ENCODE measurements around the gene SERPINA1. TPM values are rescaled to one million over a fixed set of nuclear protein-coding genes. Genes with fewer than 3 reads are reported as not detected.
A peak's percentile ranks its signal among the peaks of the same experiment; 100 is the strongest.

The SERPINA1 gene
- total RNA-seq, 1 donor from 2014 or later, result 15.6 TPM

DNA sequence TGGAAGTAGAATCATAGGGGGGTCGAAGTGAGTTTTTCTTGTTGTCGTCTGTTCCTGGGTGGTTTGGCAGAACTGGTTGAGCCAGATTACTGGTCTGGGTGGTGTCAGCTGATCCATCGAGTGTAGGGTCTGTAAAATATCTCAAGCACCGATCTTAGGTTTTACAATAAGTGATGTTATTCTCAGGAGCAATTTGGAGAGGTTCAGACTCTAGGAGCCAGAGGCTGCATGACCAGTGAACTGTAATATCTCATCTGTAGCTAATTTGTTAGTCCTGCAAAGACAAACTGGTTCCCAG lies 9.7 kb upstream of the SERPINA1 start:
- peak; percentile 41 for DNase-seq (ENCODE audit: low spot score)

DNA sequence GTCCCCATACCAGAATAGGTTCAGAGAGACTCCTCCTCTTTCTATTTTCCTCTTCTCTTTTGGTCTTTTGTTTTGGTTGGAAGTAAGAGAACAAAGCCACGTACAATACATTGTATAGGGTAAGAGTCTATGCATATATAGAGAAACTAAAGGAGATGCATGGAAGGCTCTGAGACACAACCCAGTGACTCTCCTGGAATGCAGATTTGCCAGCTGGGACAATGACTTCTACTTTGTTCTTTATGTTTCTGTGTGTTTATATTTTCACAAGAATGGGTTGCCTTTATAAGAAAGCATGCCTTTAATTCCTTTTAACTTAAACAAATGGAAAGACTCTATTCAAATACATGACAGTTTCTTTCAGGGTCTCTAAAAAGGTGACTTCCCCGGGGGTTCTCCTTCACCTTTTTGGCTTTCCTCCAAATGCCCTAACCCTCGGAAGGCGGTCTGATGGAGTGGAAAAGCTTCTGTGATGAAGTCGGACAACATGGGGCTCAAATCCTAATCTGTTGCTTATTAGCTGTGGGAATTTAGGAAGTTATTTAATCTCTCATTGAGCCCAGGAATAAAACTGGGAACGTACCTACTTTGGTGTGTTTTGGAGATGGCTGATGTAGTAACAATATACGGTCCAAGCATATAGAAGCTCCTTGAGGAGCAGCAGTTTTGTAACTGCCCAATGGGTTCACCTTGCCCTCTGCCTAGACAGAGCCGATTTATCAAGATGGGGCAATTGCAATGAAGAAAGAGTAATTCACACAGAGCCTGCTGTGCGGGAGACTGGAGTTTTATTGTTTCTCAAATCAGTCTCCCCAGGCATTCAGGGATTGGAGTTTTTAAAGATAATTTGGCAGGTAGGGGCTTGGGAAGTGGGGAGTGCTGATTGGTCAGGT lies 9.1 kb upstream of the SERPINA1 start:
- no peak for DNase-seq (ENCODE audit: low spot score)

DNA sequence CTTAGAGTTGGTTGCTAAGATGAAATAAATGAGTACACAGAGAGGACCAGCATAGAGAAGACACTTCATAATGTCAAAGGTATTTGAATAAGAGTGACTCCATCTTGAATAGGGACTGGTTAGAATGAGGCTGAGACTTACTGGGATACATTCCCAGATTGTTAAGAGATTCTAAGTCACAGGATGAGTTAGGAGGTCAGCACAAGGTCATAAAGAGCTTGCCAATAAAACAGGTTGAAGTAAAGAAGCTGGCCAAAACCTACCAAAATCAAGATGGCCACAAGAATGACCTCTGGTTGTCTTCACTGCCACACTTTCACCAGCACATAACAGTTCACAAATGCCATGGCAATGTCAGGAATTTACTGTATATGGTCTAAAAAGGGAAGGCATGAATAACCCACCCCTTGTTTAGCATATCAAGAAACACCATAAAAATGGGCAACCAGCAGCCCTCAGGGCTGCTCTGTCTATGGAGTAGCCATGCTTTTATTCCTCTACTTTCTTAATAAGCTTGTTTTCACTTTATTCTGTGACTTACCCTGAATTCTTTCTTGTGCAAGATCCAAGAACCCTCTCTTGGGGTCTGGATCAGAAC lies 8.3 kb upstream of the SERPINA1 start:
- no peak for DNase-seq (ENCODE audit: low spot score)

DNA sequence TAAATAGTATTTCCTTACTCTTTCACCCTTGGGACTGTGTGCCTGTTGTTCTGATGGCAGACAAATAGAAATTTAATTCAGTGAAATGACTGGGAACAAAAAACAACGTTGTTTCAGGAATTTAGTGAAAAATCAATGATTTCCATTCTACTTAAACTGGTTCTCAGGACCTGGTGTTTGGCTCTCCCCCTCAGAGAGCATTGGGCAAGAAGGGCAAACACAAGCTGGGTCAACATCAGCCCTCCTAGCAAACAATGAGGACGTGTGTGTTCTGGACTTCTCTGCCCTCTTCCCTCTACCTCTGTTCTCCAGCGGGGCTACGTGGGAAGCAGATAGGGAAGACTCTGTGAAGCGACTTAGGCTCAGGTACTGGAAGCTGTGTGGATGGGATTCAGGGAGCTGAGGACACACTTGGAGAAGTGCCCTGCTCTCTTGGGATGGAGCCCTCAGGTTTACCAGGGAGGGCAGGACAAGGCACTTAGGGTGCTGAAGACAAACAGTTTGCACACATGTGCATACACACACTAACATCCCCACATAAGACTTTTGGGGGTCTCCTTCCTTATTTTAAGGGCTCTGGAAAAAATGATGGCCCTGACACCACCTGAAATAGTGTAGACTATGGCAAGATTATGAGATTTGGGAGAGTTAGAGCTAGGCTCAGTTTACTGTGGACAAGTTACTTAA lies 7.6 kb upstream of the SERPINA1 start:
- no peak for DNase-seq (ENCODE audit: low spot score)

DNA sequence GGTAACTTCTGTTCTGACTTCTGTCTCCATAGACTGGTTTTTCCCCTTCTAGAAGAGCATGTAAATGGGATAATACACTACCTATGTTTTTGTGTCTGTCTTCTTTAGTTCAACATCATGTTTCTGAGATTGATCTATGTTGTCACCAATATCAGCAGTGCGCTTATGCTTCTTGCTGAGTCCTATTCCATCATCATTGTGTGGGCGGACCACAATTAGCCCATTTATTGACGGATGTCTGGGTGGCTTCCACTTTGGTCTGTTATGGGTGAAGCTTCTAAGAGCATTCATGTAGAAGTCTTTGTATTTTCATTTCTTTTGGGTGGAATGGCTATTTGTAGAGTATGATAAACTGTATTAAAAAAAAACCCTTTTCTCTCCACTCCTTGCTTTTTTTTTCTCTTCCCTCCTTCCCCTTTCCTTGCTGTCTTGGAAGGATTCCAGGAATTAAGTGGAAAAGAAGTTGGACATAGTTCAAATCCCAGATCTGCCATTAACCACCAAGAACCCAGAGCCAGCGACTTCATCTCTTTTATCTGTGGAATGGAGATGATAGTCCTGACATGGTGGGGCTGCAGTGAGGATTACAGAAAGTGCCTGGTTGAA lies 7.0 kb upstream of the SERPINA1 start:
- DNase-seq (ENCODE audit: low spot score), result no peak

DNA sequence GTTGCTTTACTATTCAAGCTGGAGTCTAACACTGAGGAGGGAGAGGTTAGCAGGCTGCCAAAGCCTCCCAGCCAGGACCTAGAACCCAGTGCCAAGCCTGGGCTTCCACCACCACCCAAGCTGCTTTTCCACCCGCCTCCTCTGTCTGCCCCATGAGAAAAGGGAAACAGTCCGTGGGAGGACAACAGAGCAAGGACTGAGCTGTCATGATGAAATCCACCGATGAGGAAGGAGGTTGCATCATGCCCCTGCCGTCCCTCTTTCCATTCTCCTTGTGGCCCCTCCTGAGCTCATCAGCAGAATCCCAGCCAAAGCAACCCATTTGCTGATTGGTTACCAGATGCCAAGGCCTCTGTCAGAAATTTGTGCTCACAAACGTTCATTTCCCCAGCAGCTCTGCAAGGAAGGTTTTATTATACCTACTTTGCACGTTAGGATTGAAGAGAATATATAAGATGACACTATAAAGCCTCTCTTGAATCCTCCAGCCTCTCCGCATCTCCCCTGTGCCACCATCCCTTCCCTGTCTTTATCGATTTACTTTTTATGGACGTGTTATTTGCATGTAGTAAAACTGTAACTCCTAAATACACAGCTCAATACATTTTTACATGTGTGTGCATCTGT lies 6.3 kb upstream of the SERPINA1 start:
- peak; percentile 46 for DNase-seq (ENCODE audit: low spot score)

DNA sequence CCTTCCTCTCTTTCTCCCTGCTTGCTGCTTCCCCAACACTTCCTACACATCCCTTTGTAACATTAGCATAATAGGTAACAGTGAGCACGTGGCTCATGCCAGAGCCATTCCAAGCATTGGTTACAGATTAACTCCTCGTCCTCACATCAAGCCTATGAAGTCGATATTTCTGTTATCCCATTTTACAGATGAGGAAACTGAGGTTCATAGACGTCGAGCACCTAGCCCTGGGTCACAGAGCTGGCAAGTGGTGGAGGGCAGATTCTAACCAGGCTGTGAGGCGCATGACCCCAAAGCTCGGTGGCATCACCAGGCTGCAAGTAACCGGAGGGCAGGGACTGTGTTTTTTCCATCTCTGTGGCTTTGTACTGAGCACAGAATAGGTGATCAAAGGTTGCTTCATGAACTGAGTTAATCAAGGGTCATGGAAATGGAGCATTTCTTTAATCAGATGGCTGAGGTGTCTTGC lies 5.7 kb upstream of the SERPINA1 start:
- DNase-seq (ENCODE audit: low spot score), result no peak

DNA sequence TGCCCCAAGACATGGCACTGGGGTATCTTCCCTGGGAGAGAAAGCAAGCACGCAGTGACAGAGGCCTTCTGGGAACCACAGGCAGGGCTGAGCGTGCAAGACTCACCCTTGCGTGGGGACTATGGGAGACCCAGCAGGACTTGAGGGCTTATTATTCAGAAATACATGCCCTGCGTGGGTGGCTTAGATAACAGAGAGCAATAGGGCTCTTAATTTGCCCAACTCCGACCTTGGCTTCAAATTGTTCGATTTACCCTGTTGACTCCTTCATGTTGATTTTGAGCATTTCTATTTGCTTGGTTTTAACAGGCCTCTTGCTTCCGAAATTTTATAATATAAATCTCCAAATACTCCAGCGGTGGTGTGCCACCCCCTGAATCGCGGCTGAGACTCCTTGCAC lies 5.1 kb upstream of the SERPINA1 start:
- DNase-seq (ENCODE audit: low spot score), result no peak

DNA sequence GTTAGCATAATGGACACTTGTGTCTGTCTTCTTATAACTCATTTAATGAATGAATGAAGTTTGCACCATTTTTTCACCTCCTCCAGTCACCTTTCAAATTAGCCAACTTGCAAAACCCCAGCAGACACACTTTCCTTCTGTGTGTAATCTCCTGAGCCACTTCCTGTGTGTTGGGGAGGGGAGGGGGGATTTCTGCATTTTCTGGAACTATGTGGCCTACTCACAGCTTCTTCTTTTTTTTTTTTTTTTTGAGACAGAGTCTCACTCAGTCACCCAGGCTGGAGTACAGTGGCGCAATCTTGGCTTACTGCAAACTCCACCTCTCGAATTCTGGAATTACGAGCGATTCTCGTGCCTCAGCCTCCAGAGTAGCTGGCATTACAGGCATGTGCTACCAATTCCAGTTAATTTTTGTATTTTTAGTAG lies 4.1 kb upstream of the SERPINA1 start:
- DNase-seq (ENCODE audit: low spot score), result peak; percentile 41

DNA sequence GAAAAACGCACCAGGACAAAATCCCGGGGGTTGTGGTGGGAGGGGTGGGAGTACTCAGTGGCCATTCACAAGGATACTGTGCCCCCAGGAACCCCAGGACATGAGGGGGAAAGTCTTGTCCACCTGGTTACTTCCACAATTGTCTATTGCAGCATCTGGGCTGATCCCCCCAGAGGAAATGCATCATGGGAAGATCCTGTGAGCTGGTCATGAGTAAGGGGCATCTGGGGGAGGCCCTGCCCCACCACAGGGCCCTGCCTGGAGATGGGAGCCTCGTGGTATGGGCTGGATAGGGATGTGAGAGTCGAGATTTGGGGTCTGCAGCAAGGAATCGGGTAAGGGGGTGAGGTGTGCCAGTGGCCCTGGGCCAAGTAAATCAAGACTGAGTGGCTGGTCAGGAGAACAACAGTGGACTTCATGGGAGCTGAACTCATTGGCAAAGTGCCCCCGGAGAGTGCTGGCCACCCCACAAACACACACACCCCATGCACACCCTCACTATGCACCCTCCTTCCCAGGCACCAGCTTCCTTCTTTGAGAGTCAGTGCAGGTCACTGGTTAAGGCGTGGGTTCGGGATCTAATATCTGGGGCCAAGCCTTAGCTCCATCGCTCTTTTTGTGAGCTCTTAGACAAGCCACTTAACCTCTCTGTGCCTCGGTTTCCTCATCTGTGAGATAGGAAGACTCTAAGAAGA lies 3.0 kb upstream of the SERPINA1 start:
- DNase-seq (ENCODE audit: low spot score), result no peak

DNA sequence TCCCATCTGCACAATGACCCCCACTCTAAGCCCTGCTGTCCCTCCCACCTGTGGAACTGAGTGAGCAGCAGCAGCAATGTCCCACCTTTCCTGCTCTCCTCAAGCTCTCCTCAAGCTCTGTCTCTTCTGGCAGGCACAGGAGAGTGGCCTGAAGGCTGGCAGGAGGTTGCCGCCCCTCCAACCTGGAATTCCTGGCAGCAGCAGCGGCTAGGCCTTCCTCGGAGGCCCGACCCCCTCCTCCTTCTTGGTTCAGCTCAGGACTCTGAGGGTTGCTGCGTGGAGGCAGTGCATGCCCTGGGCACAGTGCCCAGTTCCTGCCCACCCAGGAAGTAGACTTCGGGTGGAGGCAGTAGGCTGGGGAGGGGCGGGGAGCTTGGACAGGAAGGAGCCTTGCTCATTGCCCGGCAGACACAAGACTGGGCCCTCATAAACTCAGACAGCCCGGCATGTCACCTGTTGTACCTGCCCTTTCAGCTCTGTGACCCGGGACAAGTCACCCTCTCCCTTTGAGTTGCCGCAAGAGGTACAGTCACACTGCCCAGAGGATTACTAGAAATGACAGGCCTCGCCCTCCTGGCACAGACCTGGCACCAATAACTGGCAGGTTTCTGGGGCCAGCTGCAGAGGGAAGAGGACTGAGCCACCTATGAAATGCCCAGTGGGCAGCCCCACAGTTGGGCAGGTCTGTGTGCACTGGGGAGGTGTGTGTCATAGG lies 2.1 kb upstream of the SERPINA1 start:
- DNase-seq (ENCODE audit: low spot score), result peak; percentile 31

DNA sequence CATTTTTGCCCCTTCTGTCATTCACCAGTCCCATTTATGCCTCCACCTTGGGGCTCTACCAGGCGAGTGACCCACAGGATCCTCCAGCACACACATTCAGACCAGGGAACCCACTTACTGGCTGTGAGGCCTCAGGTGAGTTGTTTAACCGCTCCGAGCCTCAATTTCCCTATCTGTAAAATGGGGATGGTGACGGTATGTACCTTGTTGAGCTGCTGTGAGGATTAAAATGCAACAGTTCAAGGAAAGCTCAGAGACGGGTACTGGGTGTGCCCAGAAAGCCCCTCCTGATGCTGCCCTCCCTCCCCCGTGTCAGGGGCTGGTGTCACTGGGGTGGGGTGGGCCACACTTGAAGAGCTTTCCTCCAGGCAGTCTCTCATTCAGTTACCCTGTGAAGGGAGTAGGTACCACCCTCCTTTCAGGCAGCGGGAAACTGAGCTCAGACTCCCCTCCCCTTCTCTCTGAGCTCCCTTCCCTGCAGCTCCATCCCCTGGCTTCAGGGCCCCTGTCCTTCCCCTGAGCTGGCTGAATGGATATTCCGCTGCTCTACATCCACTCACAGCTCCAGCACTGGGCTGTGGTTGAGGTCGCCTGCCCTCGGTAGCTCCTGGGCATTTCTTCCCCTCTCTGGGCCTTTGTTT lies 1.4 kb upstream of the SERPINA1 start:
- DNase-seq (ENCODE audit: low spot score), result no peak

DNA sequence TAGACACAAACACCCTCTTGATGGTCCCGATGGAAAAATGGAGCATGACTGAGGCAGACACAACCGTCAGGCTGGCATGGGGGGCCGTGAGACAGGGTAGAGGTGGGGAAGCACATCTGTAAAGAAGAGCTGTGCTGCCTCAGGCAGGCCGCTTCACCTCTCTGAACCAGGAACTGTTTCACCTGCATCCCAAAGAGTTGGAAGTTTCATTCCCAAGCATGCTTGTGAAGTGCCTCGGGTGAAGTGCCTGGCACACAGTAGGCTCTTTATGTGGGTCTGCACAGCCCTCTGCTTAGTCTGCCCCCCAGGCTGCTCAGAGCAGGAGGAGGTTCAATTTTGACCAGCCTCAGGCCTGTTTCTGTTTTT lies 685 bp upstream of the SERPINA1 start:
- no peak for DNase-seq (ENCODE audit: low spot score)

DNA sequence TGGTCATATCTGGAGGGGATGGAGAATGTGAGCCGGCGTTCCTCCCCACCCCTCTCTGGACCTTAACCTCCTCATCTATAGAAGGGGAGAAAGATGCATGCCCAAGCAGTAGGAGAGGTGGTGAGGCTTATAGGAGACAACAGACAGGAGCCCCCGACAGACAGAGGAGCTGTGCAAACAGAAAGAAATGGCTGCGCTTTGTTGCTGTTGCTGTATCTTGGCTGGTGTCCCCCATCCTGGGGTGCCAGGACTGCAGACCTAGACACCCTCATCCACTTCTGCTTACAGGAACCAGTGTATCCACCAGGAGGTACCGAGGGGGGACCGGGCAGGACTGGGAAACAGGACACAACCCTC lies 397 bp downstream of the SERPINA1 start:
- no peak for DNase-seq (ENCODE audit: low spot score)

DNA sequence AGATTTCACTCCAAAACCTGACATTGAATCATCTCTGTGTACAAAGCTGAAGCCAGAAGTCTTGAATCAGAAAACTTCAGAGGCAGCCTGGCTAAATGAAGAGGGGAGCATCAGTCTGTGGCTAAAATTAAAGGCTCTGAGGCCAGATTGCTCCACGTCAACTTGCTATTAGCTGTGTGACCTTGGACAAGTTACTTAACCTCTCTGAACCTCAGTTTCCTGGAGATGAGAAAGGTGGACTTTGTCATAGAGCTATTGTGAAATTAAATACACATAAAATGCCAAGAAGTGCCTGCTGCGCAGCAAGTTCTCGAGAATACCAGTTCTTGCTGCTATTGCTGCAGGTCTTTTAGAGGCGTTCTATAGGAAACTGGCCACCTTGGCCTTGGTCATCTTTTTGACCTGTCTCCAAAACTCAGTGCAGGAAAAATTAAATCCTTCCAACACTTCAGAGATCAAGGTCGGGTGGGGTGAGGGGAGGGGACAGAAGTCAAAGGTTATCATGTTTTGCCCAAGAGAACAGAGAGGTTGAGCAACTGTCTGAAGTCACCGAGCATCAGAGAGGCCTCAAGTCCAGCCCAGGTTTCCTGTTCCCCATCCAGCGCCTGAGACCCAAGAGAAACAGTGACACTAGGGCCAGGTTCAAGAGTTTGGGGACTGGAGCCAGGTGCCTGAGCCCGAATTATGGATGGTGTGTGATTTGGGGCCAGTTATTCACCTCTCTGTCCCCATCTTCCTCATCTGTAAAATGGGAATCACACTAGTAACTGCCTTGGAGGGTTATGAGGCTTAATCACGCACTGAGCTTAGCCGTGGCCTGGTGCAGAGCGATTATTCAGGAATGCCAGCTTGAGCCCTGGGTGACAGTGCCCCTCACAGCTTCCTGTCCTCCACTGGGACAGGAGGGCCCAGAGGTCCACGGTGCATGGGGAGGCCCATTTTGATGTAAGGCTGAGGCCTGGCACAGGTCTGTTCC lies 1.1 kb downstream of the SERPINA1 start:
- DNase-seq (ENCODE audit: low spot score), result no peak

DNA sequence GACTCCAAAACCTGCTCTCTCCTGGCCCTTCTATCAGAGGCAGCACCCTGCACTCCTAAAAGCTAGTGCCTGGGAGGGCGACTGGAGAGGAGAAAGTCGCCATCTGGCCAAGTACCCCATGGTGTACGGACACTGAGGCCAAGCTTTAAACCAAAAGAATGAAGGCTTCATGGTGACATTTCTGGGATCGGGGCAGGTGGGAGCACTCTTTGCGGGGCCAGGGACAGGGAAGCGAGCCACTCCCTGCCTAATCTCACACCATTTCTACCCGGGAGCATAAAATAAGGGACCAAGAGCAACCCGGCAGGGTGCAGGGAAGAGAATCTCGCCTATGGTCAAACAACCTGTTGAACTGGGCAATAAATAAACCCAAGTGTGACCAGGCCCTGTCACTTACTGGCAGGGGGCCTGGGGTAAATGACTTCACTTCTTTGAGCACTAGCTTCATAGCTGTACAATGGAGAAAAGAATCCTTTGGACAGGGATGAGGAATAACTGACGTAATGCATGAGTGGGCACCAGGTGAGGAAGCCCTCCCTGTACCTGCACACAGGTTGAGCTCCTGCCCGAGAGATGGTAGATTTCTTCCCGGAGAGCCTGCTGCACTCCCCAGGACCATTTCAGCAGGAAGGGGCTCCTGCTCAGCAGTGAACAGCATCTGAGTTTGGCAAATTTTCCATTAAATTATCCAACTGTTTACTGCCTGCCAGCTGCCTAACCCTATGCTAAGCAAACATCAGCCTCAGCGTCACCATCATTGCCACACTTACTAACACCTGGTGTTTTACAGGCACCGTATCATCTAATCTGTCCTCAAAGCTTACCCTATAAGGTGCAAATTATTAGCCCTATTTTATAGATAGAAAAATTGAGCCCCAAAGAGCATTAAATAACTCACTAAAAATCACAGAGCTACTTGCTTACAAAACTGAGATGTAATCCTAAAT lies 2.0 kb downstream of the SERPINA1 start:
- no peak for DNase-seq (ENCODE audit: low spot score)

DNA sequence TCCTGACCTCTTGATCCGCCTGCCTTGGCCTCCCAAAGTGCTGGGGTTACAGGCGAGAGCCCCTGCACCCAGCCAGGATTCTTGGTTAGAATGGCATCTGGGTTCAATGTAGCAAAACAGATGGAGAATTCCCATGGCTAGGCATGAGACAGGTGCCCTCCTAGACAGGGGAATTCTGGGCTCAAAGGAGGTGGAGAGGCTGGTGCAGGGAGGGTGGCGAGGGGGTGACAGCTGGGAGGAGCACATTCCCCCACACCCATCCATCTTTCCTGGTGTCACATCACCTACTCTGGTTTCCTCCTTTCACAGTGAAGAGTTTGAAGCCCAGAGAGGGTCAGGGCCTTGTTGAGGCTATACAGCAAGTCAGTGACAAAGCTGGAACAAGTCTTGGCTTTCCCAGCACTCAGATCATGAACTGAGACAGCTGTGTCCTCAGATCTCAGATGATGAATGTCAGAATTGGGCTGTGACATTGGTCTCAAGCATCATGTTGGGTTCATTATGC lies 2.8 kb downstream of the SERPINA1 start:
- DNase-seq (ENCODE audit: low spot score), result no peak

DNA sequence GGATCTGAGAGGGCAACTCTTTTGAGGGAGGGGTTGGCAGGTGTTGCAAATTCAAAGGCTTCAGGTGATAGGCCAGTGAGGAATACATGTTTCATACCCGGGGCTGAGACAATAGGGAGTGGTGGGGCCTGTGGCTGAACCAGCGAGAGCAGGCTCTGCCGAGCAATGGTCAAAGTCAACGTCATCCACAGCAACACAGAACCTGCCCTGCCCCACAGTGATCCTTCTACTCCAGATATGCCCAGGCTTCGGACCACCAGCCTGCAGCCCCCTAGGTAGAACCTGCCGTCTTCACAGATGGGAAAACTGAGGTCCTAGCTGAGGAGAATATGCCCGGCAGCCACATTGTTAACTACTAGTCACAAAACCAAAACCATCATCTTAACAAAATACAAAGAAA lies 4.1 kb downstream of the SERPINA1 start:
- DNase-seq (ENCODE audit: low spot score), result no peak
